Activated T-cell treated with anti-CD3 and anti-CD28 coated beads, Interleukin-2, amount 50 U/mL, for 48 hours (primary cell): ENCODE results near the gene CNKSR2.
A peak's percentile ranks its signal among the peaks of the same experiment; 100 is the strongest.

Experiments
- DNase-seq, 2 experiments: peaks; one replicate each; pipeline ENCODE4 v3.0.0-alpha.2; 2020

Gene CNKSR2

DNA sequence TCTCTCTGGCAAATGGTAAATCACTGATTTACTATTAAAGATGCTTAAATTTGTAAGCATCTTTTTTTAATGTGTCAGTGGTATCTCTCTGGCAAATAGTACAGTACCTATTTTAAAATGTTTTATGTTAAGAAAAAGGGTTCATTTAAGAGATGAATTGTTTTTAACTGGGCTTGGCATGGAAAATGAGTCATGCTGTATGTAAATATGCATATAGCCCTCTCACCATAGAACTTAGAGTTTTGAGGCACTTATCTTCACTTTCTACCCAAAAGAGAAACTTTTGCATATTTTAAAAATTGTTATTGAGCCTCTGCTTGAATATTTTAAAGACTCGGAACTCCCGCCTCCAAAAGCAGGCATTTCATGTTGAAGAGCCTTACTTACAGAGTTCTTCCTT is 246.0 kb downstream of the CNKSR2 start:
- DNase-seq: no peak

- DNase-seq: no peak
These were observed 249.7 kb downstream of the CNKSR2 start for GRCh38 chrX:21623778-21624501.

DNA sequence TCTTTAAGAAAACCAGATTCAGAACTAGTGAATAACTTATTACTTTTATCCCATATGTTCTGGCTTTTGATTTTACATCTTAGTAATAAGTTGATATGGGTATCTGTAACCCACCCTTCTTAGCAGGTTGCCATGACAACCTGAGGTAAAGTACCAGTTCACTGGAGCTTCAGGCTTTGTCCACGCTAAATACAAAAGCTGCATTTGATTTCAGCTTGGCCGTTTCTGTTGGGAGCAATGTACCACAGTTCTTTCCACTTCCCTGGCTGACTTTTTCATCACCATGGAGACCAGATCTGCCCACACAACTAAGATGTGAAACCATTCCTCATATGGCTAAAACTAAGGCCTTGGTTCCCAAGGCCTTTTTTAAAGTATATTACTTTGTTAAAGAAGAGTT is 257.8 kb downstream of the CNKSR2 start:
- no peak for DNase-seq

- no peak for DNase-seq
These were observed 264.1 kb downstream of the CNKSR2 start for GRCh38 chrX:21638311-21638710.

DNA sequence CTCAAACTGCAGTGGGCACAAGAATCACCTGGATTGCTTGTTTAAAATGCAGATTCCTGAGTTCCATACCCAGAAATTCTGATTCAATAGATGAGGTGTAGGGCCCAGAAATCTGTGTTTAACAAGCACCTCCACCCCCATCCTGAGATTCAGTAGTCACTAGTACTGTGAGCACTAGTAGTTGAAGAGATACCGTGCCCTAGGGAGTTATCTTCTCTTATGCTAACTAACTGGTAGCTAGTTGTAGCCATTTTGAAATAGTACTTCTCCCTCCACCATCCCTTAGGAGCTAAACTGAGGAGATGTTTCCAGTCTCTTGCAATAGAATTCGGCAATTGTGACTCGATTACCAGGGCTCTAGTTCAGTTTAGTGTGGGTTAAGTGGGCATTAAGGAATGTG is 265.6 kb downstream of the CNKSR2 start:
- DNase-seq: no peak

DNA sequence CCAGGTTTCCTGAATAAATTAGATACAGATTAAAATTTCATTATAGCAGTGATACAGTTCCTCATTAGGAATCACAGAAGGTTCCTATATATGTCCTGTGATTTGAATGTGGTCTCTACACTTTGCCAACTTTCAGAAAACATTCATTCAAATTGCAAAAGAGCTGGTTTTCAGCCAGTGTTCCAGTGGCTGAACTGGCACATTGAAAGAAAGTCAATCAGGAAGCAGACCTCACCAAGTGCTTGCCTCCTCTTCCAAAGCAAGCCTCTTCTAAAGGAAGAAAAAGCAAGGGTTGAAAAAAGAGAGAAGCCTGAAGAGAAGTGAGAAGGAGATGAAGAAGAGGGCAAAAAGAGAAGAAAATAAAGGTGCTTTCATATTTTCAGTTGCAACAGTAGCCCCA is 271.2 kb downstream of the CNKSR2 start:
- DNase-seq: no peak

- DNase-seq: no peak
These were observed 271.7 kb downstream of the CNKSR2 start for GRCh38 chrX:21645886-21646285.

GRCh38 chrX:21655901-21656586 is 281.8 kb downstream of the CNKSR2 start:
- no peak for DNase-seq

DNA sequence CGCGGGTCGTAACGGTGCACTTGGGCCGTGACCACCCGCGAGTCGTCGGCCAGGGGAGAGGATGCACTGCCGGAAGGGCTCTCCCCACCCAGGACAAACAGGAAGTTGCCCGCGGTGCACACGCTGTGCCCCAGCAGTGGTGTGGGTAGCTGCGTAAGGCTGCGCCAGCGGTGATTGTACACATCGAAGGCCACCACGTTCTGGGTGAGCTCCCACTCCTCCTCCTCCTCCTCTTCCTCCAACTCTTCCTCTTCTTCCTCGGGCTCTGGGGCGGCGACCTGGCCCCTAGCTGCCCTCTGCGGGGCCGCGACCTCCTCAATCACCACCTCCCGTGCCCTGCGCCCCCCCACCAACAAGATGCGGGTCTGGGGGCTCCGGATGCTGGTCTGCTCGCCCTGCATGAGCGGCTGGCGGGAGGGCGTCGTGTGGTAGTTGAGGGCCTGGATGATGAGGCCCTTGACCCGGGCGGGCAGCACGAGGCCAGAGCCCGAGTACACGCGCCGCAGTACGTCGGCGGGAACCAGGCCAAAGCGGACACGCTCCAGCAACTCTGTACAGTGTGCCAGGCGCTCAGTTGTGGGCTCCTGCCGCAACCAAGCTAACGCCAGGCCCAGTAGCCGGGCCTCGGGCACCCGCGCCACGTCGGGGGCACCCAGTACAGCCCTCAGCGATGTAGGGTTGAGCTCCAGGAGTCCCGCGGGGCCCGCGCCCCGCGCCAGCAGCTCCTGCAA is 282.5 kb downstream of the CNKSR2 start:
- DNase-seq: no peak

DNA sequence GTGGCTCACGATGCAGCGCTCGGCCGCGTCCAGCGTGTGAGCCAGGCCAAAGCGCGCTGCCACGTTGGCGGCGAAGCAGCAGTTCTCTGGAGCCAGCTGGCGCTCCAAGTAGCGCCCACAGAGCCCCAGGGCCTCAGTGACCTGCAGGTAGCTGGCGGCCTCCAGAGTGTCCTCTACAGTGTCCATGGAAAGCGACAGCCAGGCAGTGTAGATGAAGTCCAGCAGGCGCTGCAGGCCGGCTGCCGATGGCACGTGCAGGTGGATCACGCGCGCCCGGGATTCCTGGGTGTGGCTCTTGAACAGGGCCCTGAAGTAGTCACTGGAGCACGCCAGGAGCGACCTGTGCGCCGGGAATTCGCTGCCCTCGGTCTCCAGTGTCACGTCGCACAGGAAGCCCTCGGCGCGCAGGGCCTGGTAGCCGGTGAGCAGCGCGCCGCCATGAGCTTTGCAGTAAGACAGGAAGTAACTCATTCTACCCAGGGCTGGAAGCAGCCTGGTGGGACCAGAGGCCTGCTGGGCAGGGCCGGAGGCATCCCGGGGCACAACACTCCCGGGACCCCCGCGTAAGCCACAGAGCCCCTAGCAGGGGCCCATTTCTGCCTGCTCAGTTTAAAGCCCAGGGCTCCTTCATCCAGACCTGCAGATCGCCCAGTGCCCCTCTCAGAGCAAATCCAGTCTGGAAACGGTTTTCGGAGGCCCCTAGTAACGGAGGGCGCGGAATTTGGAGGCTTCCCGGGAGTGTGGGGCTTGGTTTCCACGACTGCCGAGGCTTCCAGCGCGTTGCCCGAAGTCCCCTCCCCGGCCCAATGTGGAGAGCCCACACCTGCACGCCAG is 283.3 kb downstream of the CNKSR2 start:
- peak in 1 of 2 experiments; percentile 36 for DNase-seq

DNA sequence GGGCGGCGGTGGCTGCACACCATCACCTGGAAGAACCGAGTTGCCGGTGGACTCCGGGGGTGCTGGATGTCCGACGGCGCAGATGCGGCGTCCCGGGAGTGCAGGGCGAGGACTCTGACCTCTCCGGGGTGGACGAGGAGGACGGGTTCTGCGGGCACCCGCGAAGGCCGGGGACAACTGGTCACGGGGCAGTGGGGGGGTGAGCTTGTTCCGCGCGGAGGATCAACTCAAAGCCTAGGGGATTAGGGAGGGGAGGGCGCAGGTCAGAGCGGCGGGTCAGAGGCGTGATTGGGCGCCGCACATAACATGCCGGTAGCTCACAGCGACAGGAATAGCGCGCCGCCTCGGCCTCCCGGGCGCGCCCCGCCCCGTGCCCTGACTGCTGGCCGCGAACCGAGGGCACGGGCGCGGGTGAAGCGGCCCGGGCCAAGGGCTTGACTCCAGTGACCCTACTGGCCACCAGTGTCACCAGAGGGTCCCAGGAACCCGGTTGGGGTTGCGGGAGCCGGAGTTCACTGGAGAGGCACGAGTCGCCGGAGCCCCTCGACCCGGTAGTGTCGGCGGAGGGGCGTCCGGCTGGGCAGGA is 284.0 kb downstream of the CNKSR2 start, which contains the start of gene KLHL34:
TSS of gene KLHL34 (minus strand) at position 179 of the 586 bp plus-strand sequence. CDS start 542 bp downstream, outside the sequence.
- DNase-seq: peak; percentile 26 to 38

DNA sequence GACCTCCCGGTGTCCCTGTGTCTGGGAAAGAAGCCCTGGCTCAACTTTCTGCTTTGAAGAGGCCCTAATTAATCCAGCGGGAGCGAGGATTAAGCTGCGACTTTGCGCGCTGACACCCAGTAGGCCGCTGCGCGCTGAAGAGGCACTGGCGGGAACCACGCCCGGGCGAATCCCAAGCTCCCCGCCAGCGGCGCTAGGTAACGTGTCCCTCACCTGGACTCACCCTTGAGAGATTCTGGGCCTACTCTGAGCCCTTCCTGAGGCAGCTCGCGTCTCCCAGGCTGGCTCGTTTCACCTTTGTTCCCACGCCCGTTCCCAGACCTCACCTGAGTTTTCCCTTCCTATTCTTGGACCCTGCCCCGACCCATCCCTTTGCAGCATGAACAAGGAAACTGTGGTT is 284.5 kb downstream of the CNKSR2 start:
- DNase-seq: peak in 1 of 2 experiments; percentile 21

DNA sequence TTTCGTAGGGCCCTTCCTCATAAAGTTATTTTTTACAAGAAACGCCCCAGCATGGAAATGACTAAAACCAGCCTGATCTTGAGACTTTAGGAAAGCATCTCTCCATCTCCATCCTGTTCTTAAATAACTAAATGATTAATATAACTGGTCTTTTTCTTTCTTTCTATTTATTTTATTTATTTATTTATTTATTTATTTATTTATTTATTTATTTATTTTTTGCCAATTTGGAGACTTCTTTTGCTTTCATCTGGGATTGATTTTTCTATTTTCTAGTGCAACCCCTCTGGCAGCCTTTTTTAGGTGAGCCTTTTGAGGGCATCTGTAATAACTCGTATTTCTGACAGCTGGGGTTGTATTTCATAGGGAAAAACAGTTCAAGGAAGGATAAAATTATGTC is 285.1 kb downstream of the CNKSR2 start:
- DNase-seq: no peak

GRCh38 chrX:21660156-21660555 is 285.9 kb downstream of the CNKSR2 start:
- no peak for DNase-seq

DNA sequence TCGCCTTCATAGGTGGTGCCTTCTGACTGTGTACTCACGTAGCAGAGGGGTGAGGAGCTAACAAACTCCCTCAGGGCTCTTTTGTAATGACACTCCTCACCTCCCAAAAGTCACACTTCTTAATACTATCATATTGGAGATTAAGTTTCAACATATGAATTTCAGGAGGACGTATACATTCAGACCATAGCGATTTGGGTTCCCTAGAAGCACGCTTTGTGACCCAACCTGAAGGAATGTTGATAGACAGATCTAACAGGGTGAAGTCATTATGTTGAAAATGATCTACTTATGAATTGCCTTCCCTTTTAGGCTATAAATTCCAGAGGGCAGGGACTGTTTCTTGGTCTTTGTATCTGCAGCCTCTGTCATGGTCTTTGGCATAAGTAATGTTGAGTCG is 287.1 kb downstream of the CNKSR2 start:
- no peak for DNase-seq

DNA sequence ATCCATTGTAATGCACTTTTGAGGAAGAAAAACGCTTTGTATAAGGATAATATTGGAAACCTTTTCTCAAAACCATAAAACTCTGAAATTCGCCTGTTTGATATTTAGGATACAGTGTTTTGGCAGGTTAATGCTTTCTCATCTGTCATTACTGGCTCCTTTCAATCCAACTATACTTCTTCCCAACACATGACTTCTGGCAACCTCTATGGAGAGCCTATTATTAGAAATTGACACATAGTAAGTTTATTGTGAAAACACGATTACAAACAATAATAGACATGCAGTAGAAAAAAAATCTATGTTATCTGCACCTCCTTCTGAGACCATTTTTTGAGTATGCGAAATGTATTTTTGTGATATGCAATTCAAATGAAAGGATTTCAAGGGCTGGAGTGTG is 288.5 kb downstream of the CNKSR2 start:
- DNase-seq: no peak

- DNase-seq: no peak
These were observed 292.0 kb downstream of the CNKSR2 start for GRCh38 chrX:21666252-21666651.

DNA sequence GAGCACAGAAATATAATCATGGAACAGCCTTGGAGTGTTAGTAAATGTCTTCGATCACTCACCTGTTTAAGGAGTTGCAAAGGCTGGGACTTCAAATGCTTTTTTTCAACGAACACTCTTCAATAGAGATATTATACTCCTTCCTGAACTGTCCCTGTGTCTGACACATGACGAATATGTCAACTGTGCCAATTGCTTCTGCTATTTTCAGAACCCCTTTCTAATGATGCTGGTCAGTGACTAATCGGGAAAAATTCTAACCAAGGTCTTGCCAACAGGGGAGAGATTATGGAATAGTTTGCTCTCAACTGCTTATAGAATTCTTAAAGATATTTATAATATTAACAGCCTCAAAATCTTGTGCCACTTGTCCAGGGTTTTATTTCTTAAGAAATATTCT is 292.5 kb downstream of the CNKSR2 start:
- no peak for DNase-seq

- DNase-seq: no peak
These were observed 300.4 kb downstream of the CNKSR2 start for GRCh38 chrX:21674430-21675186.

DNA sequence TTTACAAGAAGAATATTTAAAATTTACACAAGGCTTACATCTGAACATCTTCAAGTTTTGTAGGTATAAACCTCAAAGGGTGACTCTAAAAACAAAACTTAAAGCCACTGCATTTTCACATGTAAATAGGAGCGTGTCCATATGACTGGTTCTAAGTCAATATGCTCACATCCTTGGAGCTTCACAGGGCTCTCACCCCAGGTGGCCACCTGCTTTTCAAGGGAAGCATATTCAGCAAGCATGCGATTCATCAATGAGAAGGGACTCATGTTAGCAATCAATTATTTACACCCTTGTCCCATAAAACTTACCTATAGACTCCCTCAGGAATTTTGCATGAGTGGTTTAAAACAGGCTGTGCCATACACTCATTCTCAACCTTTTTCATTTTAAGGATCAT is 301.7 kb downstream of the CNKSR2 start:
- DNase-seq: no peak

- DNase-seq: no peak
These were observed 303.9 kb downstream of the CNKSR2 start for GRCh38 chrX:21678048-21678612.
